ENCODE data around the gene EPAS1. TPM values are rescaled to one million over a fixed set of nuclear protein-coding genes. Genes with fewer than 3 reads are reported as not detected.

EPAS1 gene
- total RNA-seq, 3 donors from 2014 or later, result 92.5 to 274 (median 229) TPM

DNA sequence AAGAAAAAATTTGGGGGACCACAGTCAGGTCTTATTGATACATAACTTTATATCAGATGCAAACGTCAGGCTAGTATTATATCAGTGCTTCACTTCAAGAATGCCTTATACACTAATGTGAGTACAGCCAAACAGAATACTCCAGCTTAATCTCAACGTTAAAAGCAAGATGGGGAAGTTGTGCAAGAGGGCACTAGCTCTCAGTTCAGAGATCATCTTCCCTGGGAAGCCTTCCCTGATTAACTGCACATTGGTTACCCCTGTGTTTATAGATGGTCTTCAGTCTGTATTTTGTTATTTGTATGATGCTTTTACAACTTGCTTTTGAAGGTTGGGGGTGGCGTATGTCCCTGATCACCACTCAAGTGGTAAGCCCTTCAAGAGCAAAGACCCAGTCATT lies 11.4 kb downstream of the EPAS1 start:
- Histone ChIP-seq H3K27me3 (no peaks in the 10 kb centered on the region), H3K9me3 (no peaks in the 10 kb centered on the region), H3K4me1 (peaks cover 0 to 9% of the 10 kb centered on the region in 2 donors), H3K4me3 (no peak overlapping the region), H3K36me3 (no peaks in the 10 kb centered on the region), H3K27ac (peak overlapping the region; percentile 54 to 73)
- no peak for DNase-seq (ENCODE audit: low spot score in 2 of 2)
- intact Hi-C loops (cut with DNase I; ENCODE audit: low total_unique reads), result no loop called here
- TF ChIP-seq POLR2A (IDR thresholded peaks at IDR 0.05), result no peak
- TF ChIP-seq POLR2AphosphoS5 (IDR thresholded peaks at IDR 0.05), result no peak

DNA sequence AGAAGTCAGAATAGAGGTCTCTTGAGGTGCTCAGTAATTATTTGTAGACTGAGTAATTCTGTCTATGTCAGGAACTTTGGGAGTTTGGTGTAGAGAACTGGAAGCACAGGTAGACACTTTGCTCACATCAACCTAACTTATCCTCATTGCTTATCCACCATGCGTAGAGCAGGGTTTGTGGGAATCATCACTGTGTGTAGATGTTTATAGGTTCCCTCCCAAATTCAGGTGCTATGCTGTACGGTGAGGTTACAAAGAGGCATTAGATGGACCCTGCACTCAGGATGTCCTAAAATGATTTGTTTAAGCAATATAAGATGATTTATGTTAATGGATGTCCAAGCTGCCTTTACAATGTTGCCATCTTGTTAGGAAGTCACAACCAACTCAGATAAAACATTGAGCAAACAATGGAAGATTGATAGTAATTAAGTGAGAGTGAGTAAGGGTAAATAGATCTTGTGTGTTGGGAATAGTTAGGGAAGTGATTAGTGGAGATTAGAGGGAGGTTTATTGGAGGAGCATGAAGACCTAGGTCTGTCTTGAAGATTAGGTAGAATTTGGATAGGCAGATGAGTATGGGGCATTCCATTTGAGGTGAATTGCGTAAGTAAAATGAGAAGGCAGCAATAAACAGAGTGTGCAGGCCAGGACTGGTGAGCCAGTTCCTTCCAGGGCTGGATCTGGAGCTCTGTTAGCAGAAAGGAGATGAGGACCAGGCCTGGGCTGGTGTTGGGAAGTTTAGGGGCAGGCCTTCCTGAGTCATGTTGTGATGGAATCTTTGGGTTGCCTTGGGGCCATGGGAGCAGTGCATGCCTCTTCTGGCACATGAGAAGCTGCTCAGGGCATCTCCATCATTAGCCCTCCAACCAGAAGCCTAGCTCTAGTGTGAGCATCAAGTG lies 12.1 kb downstream of the EPAS1 start:
- peak overlapping the region; percentile 17 to 73 for H3K27ac ChIP-seq
- no peak overlapping the region for H3K4me3 ChIP-seq
- intact Hi-C loops (cut with DNase I; ENCODE audit: low total_unique reads), result no loop called here
- peaks cover 0 to 9% of the 10 kb centered on the region in 2 donors for H3K4me1 ChIP-seq
- H3K27me3 ChIP-seq, result no peaks in the 10 kb centered on the region
- DNase-seq (ENCODE audit: low spot score in 2 of 2), result no peak
- H3K9me3 ChIP-seq, result no peaks in the 10 kb centered on the region
- no peaks in the 10 kb centered on the region for H3K36me3 ChIP-seq
- TF ChIP-seq POLR2A (IDR thresholded peaks at IDR 0.05) (no peak), POLR2AphosphoS5 (IDR thresholded peaks at IDR 0.05) (no peak)
- TF ChIP-seq, protein P1, sequence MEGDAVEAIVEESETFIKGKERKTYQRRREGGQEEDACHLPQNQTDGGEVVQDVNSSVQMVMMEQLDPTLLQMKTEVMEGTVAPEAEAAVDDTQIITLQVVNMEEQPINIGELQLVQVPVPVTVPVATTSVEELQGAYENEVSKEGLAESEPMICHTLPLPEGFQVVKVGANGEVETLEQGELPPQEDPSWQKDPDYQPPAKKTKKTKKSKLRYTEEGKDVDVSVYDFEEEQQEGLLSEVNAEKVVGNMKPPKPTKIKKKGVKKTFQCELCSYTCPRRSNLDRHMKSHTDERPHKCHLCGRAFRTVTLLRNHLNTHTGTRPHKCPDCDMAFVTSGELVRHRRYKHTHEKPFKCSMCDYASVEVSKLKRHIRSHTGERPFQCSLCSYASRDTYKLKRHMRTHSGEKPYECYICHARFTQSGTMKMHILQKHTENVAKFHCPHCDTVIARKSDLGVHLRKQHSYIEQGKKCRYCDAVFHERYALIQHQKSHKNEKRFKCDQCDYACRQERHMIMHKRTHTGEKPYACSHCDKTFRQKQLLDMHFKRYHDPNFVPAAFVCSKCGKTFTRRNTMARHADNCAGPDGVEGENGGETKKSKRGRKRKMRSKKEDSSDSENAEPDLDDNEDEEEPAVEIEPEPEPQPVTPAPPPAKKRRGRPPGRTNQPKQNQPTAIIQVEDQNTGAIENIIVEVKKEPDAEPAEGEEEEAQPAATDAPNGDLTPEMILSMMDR (IDR thresholded peaks at IDR 0.05), result no peak

DNA sequence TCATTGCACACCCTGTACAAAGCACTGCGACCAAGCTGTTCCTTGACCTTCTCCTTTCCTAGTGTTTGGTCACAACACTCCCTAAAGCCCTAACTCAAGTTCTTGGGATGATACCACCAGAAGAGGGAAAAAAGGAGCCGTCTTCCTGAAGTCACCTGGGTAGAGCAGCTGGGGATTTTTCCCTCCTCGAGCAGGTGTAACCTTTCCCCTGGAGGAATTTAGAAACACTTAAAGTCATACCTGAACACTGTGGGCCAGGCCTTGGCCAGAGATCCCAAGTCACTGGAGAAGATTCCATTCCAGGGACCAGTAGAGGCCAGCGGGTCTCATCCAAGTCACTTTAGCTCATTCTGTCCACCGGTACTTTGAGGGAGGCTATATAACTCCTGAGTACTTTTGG lies 13.2 kb downstream of the EPAS1 start:
- H3K27me3 ChIP-seq, result no peaks in the 10 kb centered on the region
- no peak overlapping the region for H3K4me3 ChIP-seq
- H3K36me3 ChIP-seq, result no peaks in the 10 kb centered on the region
- no peaks in the 10 kb centered on the region for H3K9me3 ChIP-seq
- H3K4me1 ChIP-seq, result peaks cover 0 to 9% of the 10 kb centered on the region in 2 donors
- peak overlapping the region; percentile 17 to 73 for H3K27ac ChIP-seq
- no peak for DNase-seq (ENCODE audit: low spot score in 2 of 2)
- intact Hi-C loops (cut with DNase I; ENCODE audit: low total_unique reads), result no loop called here
- TF ChIP-seq POLR2A (IDR thresholded peaks at IDR 0.05), result no peak
- TF ChIP-seq, protein P1 (IDR thresholded peaks at IDR 0.05), result no peak
- TF ChIP-seq POLR2AphosphoS5 (IDR thresholded peaks at IDR 0.05), result no peak

DNA sequence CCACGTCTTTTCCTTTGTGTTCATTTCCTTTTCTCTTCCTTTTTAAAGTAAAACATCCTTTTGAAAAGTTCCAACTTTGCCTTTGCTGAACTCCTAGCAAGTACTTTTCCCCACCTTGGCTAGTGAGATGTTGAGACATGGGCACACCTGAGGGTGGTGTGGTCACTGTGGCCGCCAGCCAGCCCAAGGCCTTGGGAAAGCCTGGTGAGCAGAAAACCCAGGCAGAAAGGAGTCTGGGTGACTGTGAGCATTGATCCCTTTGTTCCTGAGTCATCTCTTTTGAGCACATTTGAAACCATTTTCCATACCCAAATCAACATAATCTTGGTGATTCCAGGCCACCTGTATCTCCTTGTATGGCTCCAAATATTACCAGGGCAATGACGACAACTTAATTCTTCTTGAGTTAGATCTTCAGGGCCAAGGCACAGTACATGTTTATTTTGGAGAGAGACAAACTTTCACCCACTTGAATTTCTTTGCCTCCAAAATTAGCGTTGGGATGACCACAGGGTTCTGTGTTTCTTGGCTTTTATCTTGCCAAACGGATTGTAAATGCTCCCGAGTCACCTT lies 14.5 kb downstream of the EPAS1 start:
- H3K27ac ChIP-seq, result peak overlapping the region; percentile 73
- no peak for DNase-seq (ENCODE audit: low spot score in 2 of 2)
- intact Hi-C loops (cut with DNase I; ENCODE audit: low total_unique reads), result no loop called here
- no peaks in the 10 kb centered on the region for H3K27me3 ChIP-seq
- no peak for TF ChIP-seq POLR2AphosphoS5 (IDR thresholded peaks at IDR 0.05)
- TF ChIP-seq POLR2A (IDR thresholded peaks at IDR 0.05), result no peak
- TF ChIP-seq, protein P1 (IDR thresholded peaks at IDR 0.05), result no peak
- H3K4me1 ChIP-seq, result peaks cover 0 to 9% of the 10 kb centered on the region in 2 donors
- no peak overlapping the region for H3K4me3 ChIP-seq
- no peaks in the 10 kb centered on the region for H3K9me3 ChIP-seq
- H3K36me3 ChIP-seq, result no peaks in the 10 kb centered on the region

DNA sequence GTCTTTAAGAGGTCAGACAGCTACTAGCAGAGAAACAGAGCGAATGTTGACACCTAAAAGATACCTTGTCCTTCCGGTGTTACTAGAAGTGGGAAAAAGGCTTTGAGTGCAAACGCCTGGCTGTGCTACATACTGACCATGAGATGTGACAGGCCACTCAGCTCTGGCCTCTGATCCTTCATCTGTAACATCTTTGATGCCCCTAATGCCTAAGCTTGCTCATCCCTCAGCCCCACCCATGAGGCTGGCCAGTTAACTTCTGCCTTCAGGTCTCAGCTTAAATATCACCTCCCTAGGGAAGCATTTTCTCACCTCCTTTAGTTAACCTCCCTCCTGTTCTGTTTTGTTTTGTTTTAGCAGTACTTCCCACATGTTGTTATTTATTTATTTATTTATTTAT lies 15.9 kb downstream of the EPAS1 start:
- Histone ChIP-seq H3K36me3 (no peaks in the 10 kb centered on the region), H3K27ac (peak overlapping the region; percentile 48 to 73), H3K27me3 (no peaks in the 10 kb centered on the region), H3K4me3 (no peak overlapping the region), H3K9me3 (no peaks in the 10 kb centered on the region), H3K4me1 (peaks cover 0 to 6% of the 10 kb centered on the region in 2 donors)
- DNase-seq (ENCODE audit: low spot score in 2 of 2), result no peak
- intact Hi-C loops (cut with DNase I; ENCODE audit: low total_unique reads), result no loop called here
- TF ChIP-seq, protein P1 (IDR thresholded peaks at IDR 0.05), result no peak
- TF ChIP-seq POLR2A (IDR thresholded peaks at IDR 0.05) (no peak), POLR2AphosphoS5 (IDR thresholded peaks at IDR 0.05) (no peak)

All from breast epithelium (tissue), 4 donors.